Panc1 (cell line): ENCODE measurements around the gene MPO. TPM values are rescaled to one million over a fixed set of nuclear protein-coding genes. Genes with fewer than 3 reads are reported as not detected.

Experiments
- ATAC-seq: fragments of 200-7000 bp; cut with Tn5 transposase; 2 replicates; pipeline ENCODE4 v1.9.1; 2020; ENCODE audit warnings: mild to moderate bottlenecking, moderate library complexity
- BruUV-seq: library from RNA; stranded (reverse); fragments of 400-500 nt; replicated peaks from 2 replicates; lab custom pipeline; 2021; lab: Mats Ljungman, UMichigan
- CTCF ChIA-PET: fragments of 300-600 bp; sonication (Branson Sonifier 250); formaldehyde crosslinking; loops from one replicate; lab custom pipeline; 2022; ENCODE audit warnings: antibody characterized with exemption; lab: Charles Lee
- POLR2A ChIA-PET: fragments of 300-600 bp; sonication (Branson Sonifier 250); formaldehyde crosslinking; loops from one replicate; lab custom pipeline; 2022; ENCODE audit warnings: antibody characterized with exemption; lab: Charles Lee
- DNase-seq: peaks from one replicate; pipeline ENCODE4 v3.0.0-alpha.2; 2010; ENCODE audit warnings: low read depth, low spot score
- H3K27ac ChIP-seq: 2 replicates; pipeline ENCODE4 v1.5.1; 2011; ENCODE audit warnings: mild to moderate bottlenecking, low read length, inconsistent platforms
- H3K27me3 ChIP-seq: fragments of 200-500 bp; sonication (Bioruptor generic); 2 replicates; pipeline ENCODE4 v1.6.0; 2014; ENCODE audit warnings: low read length, inconsistent platforms; ENCODE audit not compliant: control insufficient read depth, insufficient read depth
- H3K36me3 ChIP-seq: fragments of 200-500 bp; sonication (Bioruptor generic); 2 replicates; pipeline ENCODE4 v1.5.1; 2014; ENCODE audit warnings: inconsistent platforms, mild to moderate bottlenecking, low read length, moderate library complexity; ENCODE audit not compliant: control insufficient read depth, insufficient read depth
- H3K4me1 ChIP-seq: 2 replicates; pipeline ENCODE4 v1.5.1; 2011; ENCODE audit warnings: inconsistent platforms, mild to moderate bottlenecking, low read length, moderate library complexity; ENCODE audit not compliant: control insufficient read depth, insufficient read depth
- H3K4me3 ChIP-seq, 2 experiments: 2 replicates each; pipeline ENCODE4 v1.5.1; 2011 to 2012; ENCODE audit warnings: low read depth in 2 of 2, low read length in 2 of 2, mild to moderate bottlenecking in 2 of 2, inconsistent platforms in 1 of 2, moderate library complexity in 1 of 2
- H3K9me3 ChIP-seq: fragments of 200-500 bp; sonication (Bioruptor generic); 2 replicates; pipeline ENCODE4 v1.5.1; 2014; ENCODE audit warnings: low read depth, mild to moderate bottlenecking, inconsistent platforms, low read length, moderate library complexity; ENCODE audit not compliant: control insufficient read depth, insufficient read depth
- POLR2AphosphoS5 ChIP-seq: IDR thresholded peaks from 2 replicates; pipeline ENCODE4 v1.6.1; 2012; ENCODE audit warnings: mild to moderate bottlenecking, low read depth, low read length, moderate library complexity
- SIN3A ChIP-seq: IDR thresholded peaks from 2 replicates; pipeline ENCODE4 v1.6.1; 2012; ENCODE audit warnings: low read depth, mild to moderate bottlenecking, low read length, moderate library complexity, borderline replicate concordance; ENCODE audit not compliant: insufficient read depth
- TCF7L2 ChIP-seq: IDR thresholded peaks from 2 replicates; pipeline ENCODE4 v1.6.1; 2011; ENCODE audit warnings: mild to moderate bottlenecking, low read depth, low read length, inconsistent platforms
- in situ Hi-C: cut with HindIII; loops from 2 replicates; pipeline ENCODE4 v1.10.0; 2016; ENCODE audit warnings: low sequenced_read_pairs, low pct_unique_long_range_greater_than_20kb
- intact Hi-C: fragments of 100-400 bp; cut with micrococcal nuclease; formaldehyde crosslinking; loops from one replicate; pipeline ENCODE4 v1.10.0; 2022; ENCODE audit not compliant: unreplicated experiment
- total RNA-seq: library from RNA; stranded (reverse); gene quantifications from one replicate; pipeline ENCODE4 v1.2.1, GENCODE V29; 2021; ENCODE audit not compliant: unreplicated experiment
- TF ChIP-seq, protein P1 (sequence below), 2 experiments: IDR thresholded peaks; 2 replicates each; pipeline ENCODE4 v1.6.1; 2011 to 2012; ENCODE audit warnings: low read depth in 2 of 2, control low read depth in 1 of 2, low read length in 1 of 2, mild to moderate bottlenecking in 1 of 2, moderate library complexity in 1 of 2; ENCODE audit not compliant: insufficient read depth in 1 of 2
- TF ChIP-seq, protein P2 (sequence below): fragments of 450-650 bp; IDR thresholded peaks from 2 replicates; pipeline ENCODE4 v1.5.1; 2017; ENCODE audit warnings: mild to moderate bottlenecking

The MPO gene
- total RNA-seq, 1 experiment from 2014 or later, result not detected

DNA sequence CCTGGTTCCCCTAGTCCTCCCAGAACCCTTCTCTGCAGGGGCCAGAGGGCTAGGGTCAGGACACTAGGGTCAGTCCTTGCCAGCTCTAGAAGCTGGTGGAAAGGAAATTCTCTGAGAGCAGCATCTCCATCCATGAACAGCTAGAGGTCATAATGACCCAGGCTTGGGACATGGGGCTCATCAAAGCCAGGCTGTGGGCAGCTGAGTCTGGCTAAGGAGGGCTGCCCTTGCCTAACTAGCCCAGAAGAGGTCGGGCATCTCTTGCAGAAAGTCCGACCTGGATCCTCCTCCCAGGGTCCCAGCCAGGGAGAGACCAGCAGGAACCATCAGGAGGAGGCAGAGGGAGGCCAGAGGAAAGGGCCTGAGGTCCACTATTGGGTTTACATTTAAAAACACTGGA lies 4.3 kb downstream of the MPO start:
- ChIA-PET CTCF (no interaction called here), POLR2A (no interaction called here)
- BruUV-seq, result no TSS peak
- H3K4me3 ChIP-seq, result no peak overlapping the region
- ATAC-seq, result no peak
- TF ChIP-seq SIN3A, result no peak
- TF ChIP-seq POLR2AphosphoS5, result no peak
- no peak for TF ChIP-seq TCF7L2
- TF ChIP-seq, protein P1, sequence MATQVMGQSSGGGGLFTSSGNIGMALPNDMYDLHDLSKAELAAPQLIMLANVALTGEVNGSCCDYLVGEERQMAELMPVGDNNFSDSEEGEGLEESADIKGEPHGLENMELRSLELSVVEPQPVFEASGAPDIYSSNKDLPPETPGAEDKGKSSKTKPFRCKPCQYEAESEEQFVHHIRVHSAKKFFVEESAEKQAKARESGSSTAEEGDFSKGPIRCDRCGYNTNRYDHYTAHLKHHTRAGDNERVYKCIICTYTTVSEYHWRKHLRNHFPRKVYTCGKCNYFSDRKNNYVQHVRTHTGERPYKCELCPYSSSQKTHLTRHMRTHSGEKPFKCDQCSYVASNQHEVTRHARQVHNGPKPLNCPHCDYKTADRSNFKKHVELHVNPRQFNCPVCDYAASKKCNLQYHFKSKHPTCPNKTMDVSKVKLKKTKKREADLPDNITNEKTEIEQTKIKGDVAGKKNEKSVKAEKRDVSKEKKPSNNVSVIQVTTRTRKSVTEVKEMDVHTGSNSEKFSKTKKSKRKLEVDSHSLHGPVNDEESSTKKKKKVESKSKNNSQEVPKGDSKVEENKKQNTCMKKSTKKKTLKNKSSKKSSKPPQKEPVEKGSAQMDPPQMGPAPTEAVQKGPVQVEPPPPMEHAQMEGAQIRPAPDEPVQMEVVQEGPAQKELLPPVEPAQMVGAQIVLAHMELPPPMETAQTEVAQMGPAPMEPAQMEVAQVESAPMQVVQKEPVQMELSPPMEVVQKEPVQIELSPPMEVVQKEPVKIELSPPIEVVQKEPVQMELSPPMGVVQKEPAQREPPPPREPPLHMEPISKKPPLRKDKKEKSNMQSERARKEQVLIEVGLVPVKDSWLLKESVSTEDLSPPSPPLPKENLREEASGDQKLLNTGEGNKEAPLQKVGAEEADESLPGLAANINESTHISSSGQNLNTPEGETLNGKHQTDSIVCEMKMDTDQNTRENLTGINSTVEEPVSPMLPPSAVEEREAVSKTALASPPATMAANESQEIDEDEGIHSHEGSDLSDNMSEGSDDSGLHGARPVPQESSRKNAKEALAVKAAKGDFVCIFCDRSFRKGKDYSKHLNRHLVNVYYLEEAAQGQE (IDR thresholded peaks at IDR 0.05; ENCODE audit: insufficient read depth in 1 of 2, low read depth in 2 of 2, low read length in 1 of 2), result no peak
- TF ChIP-seq, protein P2, sequence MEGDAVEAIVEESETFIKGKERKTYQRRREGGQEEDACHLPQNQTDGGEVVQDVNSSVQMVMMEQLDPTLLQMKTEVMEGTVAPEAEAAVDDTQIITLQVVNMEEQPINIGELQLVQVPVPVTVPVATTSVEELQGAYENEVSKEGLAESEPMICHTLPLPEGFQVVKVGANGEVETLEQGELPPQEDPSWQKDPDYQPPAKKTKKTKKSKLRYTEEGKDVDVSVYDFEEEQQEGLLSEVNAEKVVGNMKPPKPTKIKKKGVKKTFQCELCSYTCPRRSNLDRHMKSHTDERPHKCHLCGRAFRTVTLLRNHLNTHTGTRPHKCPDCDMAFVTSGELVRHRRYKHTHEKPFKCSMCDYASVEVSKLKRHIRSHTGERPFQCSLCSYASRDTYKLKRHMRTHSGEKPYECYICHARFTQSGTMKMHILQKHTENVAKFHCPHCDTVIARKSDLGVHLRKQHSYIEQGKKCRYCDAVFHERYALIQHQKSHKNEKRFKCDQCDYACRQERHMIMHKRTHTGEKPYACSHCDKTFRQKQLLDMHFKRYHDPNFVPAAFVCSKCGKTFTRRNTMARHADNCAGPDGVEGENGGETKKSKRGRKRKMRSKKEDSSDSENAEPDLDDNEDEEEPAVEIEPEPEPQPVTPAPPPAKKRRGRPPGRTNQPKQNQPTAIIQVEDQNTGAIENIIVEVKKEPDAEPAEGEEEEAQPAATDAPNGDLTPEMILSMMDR, result no peak
- no peaks in the 10 kb centered on the region for H3K4me1 ChIP-seq
- no peak overlapping the region for H3K27ac ChIP-seq
- in situ Hi-C loops, result no loop called here
- DNase-seq, result no peak
- H3K27me3 ChIP-seq, result no peaks in the 10 kb centered on the region
- H3K9me3 ChIP-seq, result no peaks in the 10 kb centered on the region
- H3K36me3 ChIP-seq, result no peaks in the 10 kb centered on the region
- intact Hi-C loops, result no loop called here

DNA sequence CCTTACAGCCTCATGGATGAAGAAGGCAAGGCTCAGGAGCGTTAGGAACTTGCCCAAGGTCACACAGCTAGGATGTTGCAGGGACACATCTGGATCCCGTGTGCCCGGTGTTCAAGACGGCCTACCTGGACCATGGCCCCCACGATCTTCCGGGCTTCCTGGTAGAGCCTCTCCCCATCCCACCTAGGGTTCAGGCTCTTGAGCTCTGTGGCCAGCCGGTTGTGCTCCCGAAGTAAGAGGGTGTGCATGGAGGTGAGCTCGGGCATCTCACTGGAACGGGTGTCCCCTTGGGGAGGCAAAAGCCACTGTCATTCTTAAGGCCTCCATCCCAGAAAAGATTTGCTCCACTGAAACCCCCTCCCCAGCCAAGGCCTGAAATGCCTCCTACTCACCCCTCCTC lies 5.3 kb downstream of the MPO start:
- no peak for ATAC-seq
- no peak overlapping the region for H3K4me3 ChIP-seq
- intact Hi-C loops, result no loop called here
- no peaks in the 10 kb centered on the region for H3K27me3 ChIP-seq
- no peak overlapping the region for H3K27ac ChIP-seq
- ChIA-PET CTCF (interaction anchor here (0.6 kb wide), 1 partner anchor 415 kb away, joined by 8 read pairs; no protein-coding TSS in a partner anchor), POLR2A (no interaction called here)
- H3K4me1 ChIP-seq, result no peaks in the 10 kb centered on the region
- H3K9me3 ChIP-seq, result no peaks in the 10 kb centered on the region
- TF ChIP-seq, protein P1 (IDR thresholded peaks at IDR 0.05; ENCODE audit: insufficient read depth in 1 of 2, low read depth in 2 of 2, low read length in 1 of 2), result no peak
- TF ChIP-seq TCF7L2, result no peak
- no peak for TF ChIP-seq POLR2AphosphoS5
- TF ChIP-seq SIN3A, result no peak
- TF ChIP-seq, protein P2, result no peak
- in situ Hi-C loops, result no loop called here
- no TSS peak for BruUV-seq
- no peaks in the 10 kb centered on the region for H3K36me3 ChIP-seq
- no peak for DNase-seq
